Progenitor cell of endocrine pancreas (in vitro differentiated cells): ENCODE results near the gene MACROD2. TPM values are rescaled to one million over a fixed set of nuclear protein-coding genes. Genes with fewer than 3 reads are reported as not detected.

ENCODE experiments used
- DNase-seq: peaks from one replicate; pipeline ENCODE4 v3.0.0; 2021; ENCODE audit warnings: low spot score; ENCODE audit not compliant: unreplicated experiment
- H3K27ac Mint-ChIP-seq: 2 replicates; pipeline ENCODE4 v1.8.0; 2021; ENCODE audit warnings: mild to moderate bottlenecking, moderate library complexity, mixed read lengths
- H3K27me3 Mint-ChIP-seq: 2 replicates; pipeline ENCODE4 v1.8.0; 2021; ENCODE audit warnings: mixed read lengths
- H3K36me3 Mint-ChIP-seq: 2 replicates; pipeline ENCODE4 v1.8.0; 2022; ENCODE audit warnings: mixed read lengths; ENCODE audit not compliant: insufficient read depth
- H3K4me1 Mint-ChIP-seq: 2 replicates; pipeline ENCODE4 v1.8.0; 2021; ENCODE audit warnings: low read depth, mixed read lengths
- H3K4me3 Mint-ChIP-seq: 2 replicates; pipeline ENCODE4 v1.8.0; 2021; ENCODE audit warnings: low read depth, mild to moderate bottlenecking, moderate library complexity, mixed read lengths
- H3K9me3 Mint-ChIP-seq: 2 replicates; pipeline ENCODE4 v1.8.0; 2021; ENCODE audit warnings: low read depth, mixed read lengths
- total RNA-seq: library from RNA; stranded (reverse); gene quantifications from 2 replicates; pipeline ENCODE4 v1.2.1, GENCODE V29; 2021
- TF ChIP-seq, protein P1 (sequence below): fragments of 200-600 bp; sonication (generic); IDR thresholded peaks from one replicate; pipeline ENCODE4 v1.5.0; 2021; ENCODE audit warnings: antibody characterized with exemption, mild to moderate bottlenecking; ENCODE audit not compliant: unreplicated experiment

The MACROD2 gene
- total RNA-seq, 1 donor from 2014 or later, result 7.6 TPM

DNA sequence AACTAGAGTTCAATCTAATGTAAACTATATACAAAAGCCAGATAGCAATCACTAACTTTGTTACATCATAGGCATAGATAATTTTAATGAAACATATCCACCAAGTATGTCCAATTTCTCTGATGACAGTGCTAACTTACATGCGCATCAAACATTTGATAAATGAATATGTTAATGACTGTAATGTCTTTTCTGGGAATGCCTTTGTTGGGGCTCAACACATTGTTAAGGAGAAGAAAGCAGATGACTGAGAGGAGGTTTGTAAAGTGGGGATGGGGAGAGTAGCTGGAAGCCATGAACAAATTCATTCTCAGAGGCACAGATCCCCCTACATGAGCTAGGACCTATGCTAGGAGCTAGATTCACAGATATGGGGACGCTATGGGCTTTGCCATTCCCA lies 1627.9 kb downstream of the MACROD2 start:
- DNase-seq, result no peak
- Mint-ChIP-seq H3K27me3 (no peaks in the 10 kb centered on the region), H3K36me3 (peaks cover 2% of the 10 kb centered on the region), H3K4me3 (no peak overlapping the region), H3K9me3 (no peaks in the 10 kb centered on the region), H3K27ac (no peak overlapping the region), H3K4me1 (peaks cover 2% of the 10 kb centered on the region)
- TF ChIP-seq, protein P1, sequence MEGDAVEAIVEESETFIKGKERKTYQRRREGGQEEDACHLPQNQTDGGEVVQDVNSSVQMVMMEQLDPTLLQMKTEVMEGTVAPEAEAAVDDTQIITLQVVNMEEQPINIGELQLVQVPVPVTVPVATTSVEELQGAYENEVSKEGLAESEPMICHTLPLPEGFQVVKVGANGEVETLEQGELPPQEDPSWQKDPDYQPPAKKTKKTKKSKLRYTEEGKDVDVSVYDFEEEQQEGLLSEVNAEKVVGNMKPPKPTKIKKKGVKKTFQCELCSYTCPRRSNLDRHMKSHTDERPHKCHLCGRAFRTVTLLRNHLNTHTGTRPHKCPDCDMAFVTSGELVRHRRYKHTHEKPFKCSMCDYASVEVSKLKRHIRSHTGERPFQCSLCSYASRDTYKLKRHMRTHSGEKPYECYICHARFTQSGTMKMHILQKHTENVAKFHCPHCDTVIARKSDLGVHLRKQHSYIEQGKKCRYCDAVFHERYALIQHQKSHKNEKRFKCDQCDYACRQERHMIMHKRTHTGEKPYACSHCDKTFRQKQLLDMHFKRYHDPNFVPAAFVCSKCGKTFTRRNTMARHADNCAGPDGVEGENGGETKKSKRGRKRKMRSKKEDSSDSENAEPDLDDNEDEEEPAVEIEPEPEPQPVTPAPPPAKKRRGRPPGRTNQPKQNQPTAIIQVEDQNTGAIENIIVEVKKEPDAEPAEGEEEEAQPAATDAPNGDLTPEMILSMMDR, result no peak

DNA sequence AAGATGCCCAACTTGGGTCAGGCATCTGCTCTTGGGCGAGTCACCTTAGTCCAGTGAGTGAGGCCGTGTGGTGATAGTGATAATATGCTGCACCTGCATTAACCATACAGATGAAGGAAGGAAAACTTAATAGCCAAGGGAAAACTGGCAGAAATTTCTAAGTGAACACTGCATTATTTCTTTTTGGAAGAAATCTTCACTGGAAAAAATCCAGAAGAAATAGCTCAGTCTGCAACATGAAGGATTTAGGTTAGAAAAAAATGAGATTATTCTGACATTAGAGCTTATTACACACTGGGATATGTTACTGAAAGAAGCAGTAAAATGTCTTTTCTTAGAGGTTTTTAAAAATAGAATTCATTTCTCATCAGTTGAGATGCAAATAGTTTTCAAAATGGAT lies 1630.7 kb downstream of the MACROD2 start:
- Mint-ChIP-seq H3K27me3 (peaks cover 10% of the 10 kb centered on the region), H3K4me3 (no peak overlapping the region), H3K4me1 (peaks cover 2% of the 10 kb centered on the region), H3K27ac (no peak overlapping the region), H3K36me3 (peaks cover 2% of the 10 kb centered on the region), H3K9me3 (no peaks in the 10 kb centered on the region)
- TF ChIP-seq, protein P1, result no peak
- no peak for DNase-seq

DNA sequence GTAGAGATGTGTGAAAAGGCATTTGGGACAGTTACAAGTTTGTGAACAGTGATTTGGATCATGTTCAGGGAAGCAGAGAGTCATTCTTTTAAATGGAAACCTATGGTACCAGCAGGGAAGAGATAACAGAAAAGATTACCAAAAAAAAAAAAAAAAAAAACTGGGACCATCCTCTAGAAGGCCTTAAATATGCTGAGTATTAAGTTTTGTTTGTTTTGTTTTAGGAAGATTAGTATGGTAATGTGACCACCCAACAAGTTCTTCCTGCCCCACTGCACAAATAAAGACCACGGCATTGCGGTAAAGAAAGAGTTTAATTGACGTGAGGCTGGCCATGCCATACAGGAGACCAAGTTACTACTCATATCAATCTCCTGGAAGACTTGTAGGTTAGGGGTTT lies 1631.8 kb downstream of the MACROD2 start:
- Mint-ChIP-seq H3K36me3 (peaks cover 2% of the 10 kb centered on the region), H3K27ac (no peak overlapping the region), H3K9me3 (no peaks in the 10 kb centered on the region), H3K4me3 (no peak overlapping the region), H3K4me1 (peaks cover 2% of the 10 kb centered on the region), H3K27me3 (peaks cover 10% of the 10 kb centered on the region)
- TF ChIP-seq, protein P1, result no peak
- DNase-seq, result no peak

DNA sequence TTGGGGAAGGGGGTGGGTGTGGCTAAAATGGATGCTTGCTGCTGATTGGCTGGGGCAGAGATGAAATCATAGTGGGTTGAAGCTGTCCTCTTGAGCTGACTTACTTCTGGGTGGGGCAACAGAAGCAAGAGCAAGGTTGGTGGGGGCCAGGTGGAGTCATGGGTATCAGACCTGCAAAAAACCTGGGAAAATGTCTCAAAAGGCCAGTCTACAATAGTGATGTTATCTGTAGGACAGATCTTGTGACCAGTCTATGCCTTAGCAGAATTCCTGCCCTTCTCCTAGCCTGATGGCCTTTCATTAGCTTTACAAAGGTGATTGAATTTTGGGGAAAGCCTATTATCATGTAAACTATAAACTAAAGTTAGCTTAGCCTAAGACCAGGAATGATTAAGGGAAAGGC lies 1632.2 kb downstream of the MACROD2 start:
- Mint-ChIP-seq H3K9me3 (no peaks in the 10 kb centered on the region), H3K4me3 (no peak overlapping the region), H3K27me3 (peaks cover 10% of the 10 kb centered on the region), H3K4me1 (peaks cover 2% of the 10 kb centered on the region), H3K36me3 (peaks cover 2% of the 10 kb centered on the region), H3K27ac (no peak overlapping the region)
- no peak for DNase-seq
- TF ChIP-seq, protein P1, result no peak

DNA sequence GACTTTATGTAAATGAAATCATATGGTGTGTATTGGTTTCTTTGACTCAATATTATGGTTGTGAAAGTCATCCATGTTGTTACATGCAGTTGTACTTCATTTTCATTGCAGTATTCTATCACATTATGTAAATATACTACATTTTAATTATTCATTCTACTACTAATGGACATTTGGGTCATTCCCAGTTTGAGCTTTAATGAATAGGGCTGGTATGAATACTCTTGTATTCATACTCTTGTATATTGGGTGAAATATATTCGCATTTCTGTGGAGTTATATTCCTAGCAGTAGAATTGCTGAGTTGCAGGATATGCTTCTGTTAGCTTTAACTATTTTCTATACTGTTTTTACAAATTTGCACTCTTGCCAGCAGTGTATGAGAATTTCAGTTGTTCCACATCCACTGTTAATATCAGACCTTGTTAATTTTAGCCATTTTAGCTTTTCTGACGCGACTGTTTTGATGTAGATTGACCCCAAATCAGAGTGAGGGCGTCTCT lies 1633.6 kb downstream of the MACROD2 start:
- H3K27me3 Mint-ChIP-seq, result peaks cover 10% of the 10 kb centered on the region
- no peaks in the 10 kb centered on the region for H3K9me3 Mint-ChIP-seq
- DNase-seq, result no peak
- peaks cover 2% of the 10 kb centered on the region for H3K4me1 Mint-ChIP-seq
- no peak overlapping the region for H3K27ac Mint-ChIP-seq
- no peak overlapping the region for H3K4me3 Mint-ChIP-seq
- H3K36me3 Mint-ChIP-seq, result peaks cover 2% of the 10 kb centered on the region
- TF ChIP-seq, protein P1, result no peak
